GM21619 (cell line): ENCODE measurements around the gene TBC1D8B.
"Not testable (repeated sequence)": the region's sequence is repeated elsewhere in the genome, so short reads cannot be mapped to it uniquely, and the experiment has no call there.

Source experiments
- ATAC-seq: cut with Tn5 transposase; IDR thresholded peaks from one replicate; pipeline ENCODE4 v1.9.1; 2021; ENCODE audit not compliant: unreplicated experiment

TBC1D8B gene

DNA sequence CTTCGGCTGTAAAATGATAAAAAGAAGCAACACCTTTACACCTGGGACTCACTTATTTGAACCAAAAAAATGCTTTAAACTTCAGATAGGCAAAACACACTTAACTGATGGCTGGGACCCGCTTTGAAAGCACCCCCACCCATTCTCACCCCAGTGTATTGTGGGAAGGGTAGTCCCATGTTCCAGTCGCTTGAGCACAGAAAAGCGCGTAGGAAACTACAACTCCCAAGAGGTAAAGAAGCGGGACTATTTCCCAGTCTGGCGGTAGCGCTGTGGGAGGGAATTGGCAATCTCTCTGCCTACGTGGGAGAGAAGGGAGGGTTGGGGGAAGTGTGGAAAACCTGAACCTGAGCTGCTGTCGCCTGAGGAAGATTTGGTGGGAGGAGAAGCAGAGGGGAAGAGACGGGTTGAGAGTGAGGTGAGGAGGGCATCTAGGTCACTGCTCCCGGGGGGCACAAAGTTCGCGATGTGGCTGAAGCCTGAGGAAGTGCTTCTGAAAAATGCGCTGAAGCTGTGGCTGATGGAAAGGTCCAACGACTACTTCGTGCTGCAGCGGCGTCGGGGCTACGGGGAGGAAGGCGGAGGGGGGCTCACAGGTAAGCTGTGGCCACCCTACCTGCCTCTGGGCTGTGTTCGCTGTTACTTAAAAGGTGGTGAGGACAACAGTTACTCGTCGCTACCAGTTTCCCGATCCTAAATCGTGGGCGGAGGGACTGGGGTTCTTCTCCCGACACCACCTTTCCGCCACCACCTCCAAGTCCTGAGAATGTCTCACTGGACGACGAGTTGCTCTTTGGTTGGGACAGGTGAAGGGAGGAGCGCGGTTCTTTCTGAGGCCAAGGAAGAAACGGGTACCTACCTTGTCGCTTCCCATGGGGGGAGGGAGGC is at the start of gene TBC1D8B:
Gene TBC1D8B (plus strand): TSS at position 286 of the 888 bp plus-strand sequence. CDS start 181 bp downstream, at position 467.
- ATAC-seq, result peak; percentile 98

DNA sequence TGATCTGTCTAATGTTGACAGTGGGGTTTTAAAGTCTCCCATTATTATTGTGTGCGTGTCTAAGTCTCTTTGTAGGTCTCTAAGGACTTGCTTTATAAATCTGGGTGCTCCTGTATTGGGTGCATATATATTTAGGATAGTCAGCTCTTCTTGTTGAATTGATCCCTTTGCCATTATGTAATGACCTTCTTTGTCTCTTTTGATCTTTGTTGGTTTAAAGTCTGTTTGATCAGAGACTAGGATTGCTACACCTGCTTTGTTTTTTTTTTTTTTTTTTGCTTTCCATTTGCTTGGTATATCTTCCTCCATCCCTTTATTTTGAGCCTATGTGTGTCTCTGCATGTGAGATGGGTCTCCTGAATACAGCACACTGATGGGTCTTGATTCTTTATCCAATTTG is 33.2 kb upstream of the TBC1D8B start:
- ATAC-seq, result not testable (repeated sequence)

DNA sequence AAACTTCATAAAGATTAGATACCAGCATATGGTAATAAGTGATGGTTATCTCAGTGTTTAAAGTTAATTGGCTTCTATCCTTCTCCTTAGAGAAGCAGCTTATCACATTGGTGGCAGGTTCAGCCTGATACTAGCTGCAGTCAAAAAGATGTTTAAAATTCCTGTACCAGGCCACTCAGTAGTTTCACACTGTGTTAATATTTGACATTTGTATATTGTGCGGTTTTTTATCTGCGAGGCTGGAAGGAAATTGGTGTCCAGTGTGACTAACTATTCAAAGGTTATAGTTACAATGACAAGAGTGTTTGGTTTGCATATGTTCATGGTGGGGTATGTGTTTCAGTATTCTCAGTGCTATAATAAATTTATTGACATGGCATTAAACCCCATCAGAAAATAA is 27.5 kb upstream of the TBC1D8B start:
- ATAC-seq, result no peak

DNA sequence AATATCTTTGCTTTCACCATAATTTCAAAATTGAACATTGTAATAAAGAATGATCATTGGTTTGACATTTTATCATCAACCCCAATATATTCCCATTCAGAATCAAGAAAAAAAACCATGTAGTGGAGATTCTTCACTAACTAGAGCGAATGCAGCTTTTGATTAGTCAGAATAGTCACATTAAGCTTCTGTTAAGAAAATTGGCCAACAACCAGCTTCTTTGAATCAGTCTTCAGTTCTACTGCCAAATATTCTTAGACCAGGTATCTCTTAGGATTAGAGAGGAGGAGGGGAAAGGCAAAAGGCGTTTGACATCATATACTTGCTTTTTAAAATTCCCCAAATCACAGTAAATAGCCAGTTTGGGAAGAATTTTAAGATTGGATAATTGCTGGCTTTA is 22.2 kb upstream of the TBC1D8B start:
- no peak for ATAC-seq

DNA sequence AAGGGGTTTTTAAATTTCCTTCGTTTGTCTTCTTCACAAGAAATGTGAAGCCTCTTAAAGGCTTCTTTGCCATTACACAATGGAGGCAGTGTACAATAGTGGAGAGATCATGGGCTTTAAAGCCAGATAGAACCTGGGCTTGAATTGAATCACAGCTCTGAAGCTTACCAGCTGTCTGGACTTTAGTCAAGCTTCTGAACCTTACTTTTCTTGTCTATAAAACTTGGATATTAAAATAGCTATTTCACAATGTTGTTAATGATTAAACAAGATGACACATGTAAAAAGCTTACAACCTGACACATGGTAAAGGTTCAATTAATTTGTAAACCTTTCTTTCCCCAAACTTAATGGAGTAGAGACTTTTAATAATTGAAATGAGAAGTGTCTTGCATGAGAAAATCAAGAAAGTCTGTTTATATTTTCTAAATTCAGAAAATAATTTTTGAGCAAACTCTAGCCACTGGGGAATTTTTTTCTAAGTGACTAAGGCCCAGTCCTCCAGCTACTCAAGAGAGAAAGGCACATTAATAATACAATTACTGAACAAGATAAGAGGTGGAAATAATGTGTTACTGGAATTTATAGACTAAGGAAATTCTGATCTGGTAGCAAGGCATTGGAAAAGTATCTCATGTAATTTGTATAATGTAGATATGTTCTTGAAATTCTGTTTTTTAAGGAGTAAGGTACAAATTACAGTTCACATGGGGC is 21.7 kb upstream of the TBC1D8B start:
- no peak for ATAC-seq

GRCh38 chrX:106783716-106784115 is 18.8 kb upstream of the TBC1D8B start:
- ATAC-seq, result no peak

DNA sequence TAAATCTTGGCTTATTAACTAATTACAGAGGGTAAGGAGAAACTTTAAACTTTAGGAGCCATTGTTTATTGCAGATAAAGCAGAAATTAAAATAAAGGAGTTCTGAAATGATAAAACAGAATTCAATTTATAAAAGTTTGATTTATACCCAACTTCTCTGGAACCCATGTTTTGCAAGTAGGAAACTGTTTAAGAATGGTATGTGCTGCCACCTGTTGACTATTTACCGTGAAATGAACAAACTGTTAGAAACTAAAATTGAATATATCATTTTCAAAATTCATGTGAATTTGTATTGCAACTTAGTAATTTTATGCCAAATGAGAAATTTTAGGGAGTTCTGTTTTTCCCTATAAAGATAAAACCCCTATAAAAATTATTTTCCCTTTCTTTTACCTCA is 11.0 kb upstream of the TBC1D8B start:
- no peak for ATAC-seq

DNA sequence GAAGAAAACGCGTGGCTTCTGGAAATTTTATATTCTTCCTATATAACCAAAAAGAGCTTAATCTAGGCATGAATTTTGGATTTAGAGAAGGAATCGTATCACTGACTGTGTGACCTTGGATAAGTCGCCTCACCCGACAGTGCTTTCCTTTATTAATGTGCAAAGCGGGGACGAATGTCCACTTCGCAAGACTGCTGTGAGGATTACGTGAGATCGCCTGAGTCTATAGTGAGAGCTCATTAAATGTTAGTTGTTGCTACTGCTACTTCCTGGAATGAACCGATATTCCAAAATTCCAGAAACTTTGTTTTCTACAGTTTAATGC is 448 bp upstream of the TBC1D8B start:
- ATAC-seq, result no peak

GRCh38 chrX:106811131-106811910 is 8.8 kb downstream of the TBC1D8B start:
- ATAC-seq, result no peak

- not testable (repeated sequence) for ATAC-seq
Observed at GRCh38 chrX:106812930-106813329, 10.5 kb downstream of the TBC1D8B start.

- not testable (repeated sequence) for ATAC-seq
Observed at GRCh38 chrX:106814093-106814492, 11.6 kb downstream of the TBC1D8B start.

DNA sequence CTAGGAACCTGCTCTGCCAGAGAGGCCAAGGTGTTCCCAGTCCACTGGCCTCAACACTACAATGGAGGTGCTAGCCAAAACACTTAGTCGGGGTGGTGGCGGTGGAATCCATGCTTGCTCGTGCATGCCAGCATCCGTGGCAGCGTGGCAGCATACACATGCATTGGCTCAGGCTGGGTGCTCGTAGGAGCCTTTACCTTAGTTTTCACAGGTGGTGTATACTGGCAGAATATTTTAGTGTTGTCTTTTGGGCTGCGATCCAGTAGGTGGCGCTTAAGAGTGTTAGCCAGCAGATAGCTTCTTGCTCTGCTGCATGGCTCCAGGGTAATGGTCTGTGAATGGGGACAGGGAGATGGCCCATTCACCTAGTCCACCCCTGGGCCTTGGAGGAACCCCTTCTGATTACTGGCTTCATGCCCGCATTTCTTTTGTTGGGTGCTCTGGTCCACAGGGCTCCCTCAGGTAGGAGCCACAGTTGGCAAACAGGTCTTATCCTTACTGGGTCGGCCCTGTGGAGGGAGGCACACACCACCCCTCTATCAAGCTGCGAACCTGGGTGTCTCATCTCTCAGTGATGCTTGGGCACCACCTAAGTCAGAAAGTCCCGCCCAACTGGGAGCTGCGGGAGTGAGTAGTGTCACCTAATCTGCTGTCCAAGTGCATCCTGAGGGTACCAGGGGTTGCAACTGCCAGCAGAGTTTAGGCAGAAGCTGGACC is 60.7 kb downstream of the TBC1D8B start:
- ATAC-seq, result peak; percentile 65

GRCh38 chrX:106863697-106864096 is 61.2 kb downstream of the TBC1D8B start:
- no peak for ATAC-seq

GRCh38 chrX:106872796-106873195 is 70.3 kb downstream of the TBC1D8B start:
- not testable (repeated sequence) for ATAC-seq

- no peak for ATAC-seq
Observed at GRCh38 chrX:106874075-106874474, 71.6 kb downstream of the TBC1D8B start.

DNA sequence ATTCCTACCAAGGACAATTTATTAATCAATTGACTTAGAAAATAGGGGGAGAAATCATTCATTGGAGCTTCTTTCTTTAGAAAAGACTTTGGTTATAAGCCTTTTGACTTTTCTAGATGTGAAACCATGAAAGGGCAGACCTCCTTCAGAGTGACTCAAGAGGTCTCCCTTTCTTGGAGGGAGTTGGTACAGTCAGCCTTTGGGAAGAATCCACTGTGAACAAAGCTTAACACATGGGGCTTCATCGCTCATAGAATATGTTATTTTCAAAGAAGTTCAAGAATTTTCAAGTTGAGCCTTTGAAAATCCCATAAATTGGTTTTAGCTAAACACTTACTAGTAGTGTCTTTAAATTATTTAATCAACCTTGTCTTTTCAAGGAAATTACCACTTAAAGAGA is 72.7 kb downstream of the TBC1D8B start:
- ATAC-seq, result no peak

GRCh38 chrX:106889468-106889867 is 87.0 kb downstream of the TBC1D8B start:
- ATAC-seq, result no peak

- ATAC-seq, result no peak
Observed at GRCh38 chrX:106891762-106892460, 89.4 kb downstream of the TBC1D8B start.

GRCh38 chrX:106894392-106894909 is 92.0 kb downstream of the TBC1D8B start:
- ATAC-seq, result no peak

GRCh38 chrX:106894978-106895452 is 92.5 kb downstream of the TBC1D8B start:
- ATAC-seq, result no peak
